ENCODE measurements around the gene TOR1B.
"Not testable (repeated sequence)": the region's sequence is repeated elsewhere in the genome, so short reads cannot be mapped to it uniquely, and the experiment has no call there.

Gene TOR1B

GRCh38 chr9:129770741-129771140 lies 32.2 kb upstream of the TOR1B start:
- H3K27me3 Mint-ChIP-seq: no peaks in the 10 kb centered on the region
- no peaks in the 10 kb centered on the region for H3K9me3 Mint-ChIP-seq
- no peak for DNase-seq
- H3K4me3 Mint-ChIP-seq: no peak overlapping the region
- no peak overlapping the region for H3K27ac Mint-ChIP-seq
- ATAC-seq: no peak
- no peaks in the 10 kb centered on the region for H3K4me1 Mint-ChIP-seq

- H3K4me1 Mint-ChIP-seq: peaks cover 19% of the 10 kb centered on the region
- no peaks in the 10 kb centered on the region for H3K9me3 Mint-ChIP-seq
- peak overlapping the region in 1 of 2 donors; percentile 5 for H3K27ac Mint-ChIP-seq
- ATAC-seq (no peak), DNase-seq (no peak)
- no peak overlapping the region for H3K4me3 Mint-ChIP-seq
- peaks cover 16% of the 10 kb centered on the region for H3K27me3 Mint-ChIP-seq
These were observed 29.5 kb upstream of the TOR1B start for GRCh38 chr9:129773262-129774048.

GRCh38 chr9:129774791-129775447 lies 28.1 kb upstream of the TOR1B start:
- H3K4me1 Mint-ChIP-seq: peaks cover 19% of the 10 kb centered on the region

GRCh38 chr9:129775448-129775798 lies 27.6 kb upstream of the TOR1B start:
- Mint-ChIP-seq H3K9me3 (no peaks in the 10 kb centered on the region), H3K27ac (no peak overlapping the region), H3K4me3 (no peak overlapping the region), H3K4me1 (peaks cover 19% of the 10 kb centered on the region), H3K27me3 (peaks cover 28% of the 10 kb centered on the region)
- DNase-seq (no peak), ATAC-seq (no peak)

More at GRCh38 chr9:129774791-129775447, 28.1 kb upstream of the TOR1B start:
- H3K4me3 Mint-ChIP-seq: no peak overlapping the region
- DNase-seq (no peak), ATAC-seq (no peak)
- H3K27ac Mint-ChIP-seq: no peak overlapping the region
- H3K27me3 Mint-ChIP-seq: peaks cover 26% of the 10 kb centered on the region
- no peaks in the 10 kb centered on the region for H3K9me3 Mint-ChIP-seq

- not testable (repeated sequence) for DNase-seq, ATAC-seq, H3K9me3 Mint-ChIP-seq, H3K27ac Mint-ChIP-seq, H3K4me3 Mint-ChIP-seq
- peaks cover 28% of the 10 kb centered on the region for H3K27me3 Mint-ChIP-seq
- H3K4me1 Mint-ChIP-seq: peaks cover 26% of the 10 kb centered on the region
These were observed 26.9 kb upstream of the TOR1B start for GRCh38 chr9:129776096-129776495.

GRCh38 chr9:129776566-129776937 lies 26.4 kb upstream of the TOR1B start:
- Mint-ChIP-seq H3K27ac (peak overlapping the region in 1 of 2 donors; percentile 48), H3K4me1 (peaks cover 27% of the 10 kb centered on the region), H3K9me3 (no peaks in the 10 kb centered on the region), H3K4me3 (peak overlapping the region; percentile 63 to 78), H3K27me3 (peaks cover 28% of the 10 kb centered on the region)
- DNase-seq (no peak), ATAC-seq (no peak)

GRCh38 chr9:129776938-129777768 lies 25.8 kb upstream of the TOR1B start:
- ATAC-seq: peak; percentile 91
- Mint-ChIP-seq H3K9me3 (no peaks in the 10 kb centered on the region), H3K4me1 (peaks cover 27% of the 10 kb centered on the region), H3K27me3 (peaks cover 33% of the 10 kb centered on the region), H3K27ac (peak overlapping the region in 1 of 2 donors; percentile 48), H3K4me3 (peak overlapping the region; percentile 63 to 78)
- peak; percentile 49 to 86 for DNase-seq

- Mint-ChIP-seq H3K4me3 (peak overlapping the region; percentile 63 to 78), H3K4me1 (peaks cover 27% of the 10 kb centered on the region), H3K9me3 (no peaks in the 10 kb centered on the region), H3K27me3 (peaks cover 36% of the 10 kb centered on the region), H3K27ac (no peak overlapping the region)
- DNase-seq (peak in 1 of 2 donors; percentile 17), ATAC-seq (peak; percentile 56)
These were observed 25.2 kb upstream of the TOR1B start for GRCh38 chr9:129777769-129778130.

GRCh38 chr9:129778469-129778868 lies 24.5 kb upstream of the TOR1B start:
- ATAC-seq (no peak), DNase-seq (no peak)
- no peak overlapping the region for H3K4me3 Mint-ChIP-seq
- peaks cover 36% of the 10 kb centered on the region for H3K27me3 Mint-ChIP-seq
- no peaks in the 10 kb centered on the region for H3K9me3 Mint-ChIP-seq
- no peak overlapping the region for H3K27ac Mint-ChIP-seq
- H3K4me1 Mint-ChIP-seq: peaks cover 27% of the 10 kb centered on the region

GRCh38 chr9:129779560-129780190 lies 23.3 kb upstream of the TOR1B start:
- Mint-ChIP-seq H3K4me3 (no peak overlapping the region), H3K9me3 (no peaks in the 10 kb centered on the region), H3K4me1 (peaks cover 33% of the 10 kb centered on the region), H3K27ac (no peak overlapping the region), H3K27me3 (peaks cover 36% of the 10 kb centered on the region)
- ATAC-seq: no peak
- DNase-seq: no peak

GRCh38 chr9:129781131-129781530 lies 21.9 kb upstream of the TOR1B start:
- Mint-ChIP-seq H3K27me3 (peaks cover 36% of the 10 kb centered on the region), H3K27ac (no peak overlapping the region), H3K9me3 (no peaks in the 10 kb centered on the region), H3K4me1 (peaks cover 33% of the 10 kb centered on the region), H3K4me3 (no peak overlapping the region)
- DNase-seq: no peak
- ATAC-seq: no peak

- Mint-ChIP-seq H3K4me3 (no peak overlapping the region), H3K4me1 (peaks cover 26% of the 10 kb centered on the region), H3K27me3 (peaks cover 39% of the 10 kb centered on the region), H3K9me3 (no peaks in the 10 kb centered on the region), H3K27ac (no peak overlapping the region)
- ATAC-seq (no peak), DNase-seq (no peak)
These were observed 21.0 kb upstream of the TOR1B start for GRCh38 chr9:129781981-129782380.

- Mint-ChIP-seq H3K27me3 (peaks cover 39% of the 10 kb centered on the region), H3K4me3 (no peak overlapping the region), H3K9me3 (no peaks in the 10 kb centered on the region), H3K27ac (peak overlapping the region in 1 of 2 donors; percentile 3), H3K4me1 (peaks cover 14% of the 10 kb centered on the region)
- ATAC-seq: peak; percentile 95
- peak; percentile 76 to 81 for DNase-seq
These were observed 19.2 kb upstream of the TOR1B start for GRCh38 chr9:129783516-129784361.

- Mint-ChIP-seq H3K27me3 (peaks cover 29% of the 10 kb centered on the region), H3K27ac (peak overlapping the region in 1 of 2 donors; percentile 68), H3K4me1 (peaks cover 14% of the 10 kb centered on the region)
- DNase-seq, H3K9me3 Mint-ChIP-seq, H3K4me3 Mint-ChIP-seq, ATAC-seq: not testable (repeated sequence)
These were observed 18.0 kb upstream of the TOR1B start for GRCh38 chr9:129784970-129785369.
